NOMO-1 treated with dmso at 0.1 percent for 144 hours (cell line): ENCODE results near the gene MTF1.
"Not testable (repeated sequence)": the region's sequence is repeated elsewhere in the genome, so short reads cannot be mapped to it uniquely, and the experiment has no call there.

Source experiments
- DNase-seq: peaks from one replicate; lab custom pipeline; 2025; ENCODE audit not compliant: unreplicated experiment; lab: John Stamatoyannopoulos, UW

Gene MTF1

GRCh38 chr1:37794372-37795339 is 64.7 kb downstream of the MTF1 start:
- no peak for DNase-seq

- peak; percentile 40 for DNase-seq
These were observed 65.5 kb downstream of the MTF1 start, which contains the start of gene MANEAL for GRCh38 chr1:37793773-37794371. Gene MANEAL, plus strand, starts transcription at chr1:37793847. Its CDS starts 336 bp downstream, at chr1:37794183.

- DNase-seq, result no peak
These were observed 66.3 kb downstream of the MTF1 start for GRCh38 chr1:37792943-37793686.

DNA sequence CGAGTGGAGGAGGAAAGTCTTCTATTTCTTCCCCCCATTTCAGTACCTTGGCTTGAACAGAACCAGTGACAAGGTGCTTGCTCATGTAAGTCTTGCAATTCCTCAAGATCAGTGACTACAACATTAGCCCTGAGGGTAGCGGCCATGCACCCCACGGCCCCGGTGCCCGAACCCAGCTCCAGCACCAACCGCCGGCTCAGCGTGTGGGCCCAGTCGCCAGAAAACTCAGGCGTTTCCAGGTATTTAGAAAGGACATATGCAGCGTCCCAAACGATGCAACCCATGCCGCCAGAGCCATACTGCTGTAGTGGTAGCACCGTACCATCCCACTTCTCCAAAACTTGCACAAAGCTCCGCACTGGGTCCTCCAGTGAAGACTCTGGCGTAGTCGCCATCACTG is 76.9 kb downstream of the MTF1 start:
- no peak for DNase-seq

GRCh38 chr1:37778654-37779053 is 80.7 kb downstream of the MTF1 start:
- no peak for DNase-seq

DNA sequence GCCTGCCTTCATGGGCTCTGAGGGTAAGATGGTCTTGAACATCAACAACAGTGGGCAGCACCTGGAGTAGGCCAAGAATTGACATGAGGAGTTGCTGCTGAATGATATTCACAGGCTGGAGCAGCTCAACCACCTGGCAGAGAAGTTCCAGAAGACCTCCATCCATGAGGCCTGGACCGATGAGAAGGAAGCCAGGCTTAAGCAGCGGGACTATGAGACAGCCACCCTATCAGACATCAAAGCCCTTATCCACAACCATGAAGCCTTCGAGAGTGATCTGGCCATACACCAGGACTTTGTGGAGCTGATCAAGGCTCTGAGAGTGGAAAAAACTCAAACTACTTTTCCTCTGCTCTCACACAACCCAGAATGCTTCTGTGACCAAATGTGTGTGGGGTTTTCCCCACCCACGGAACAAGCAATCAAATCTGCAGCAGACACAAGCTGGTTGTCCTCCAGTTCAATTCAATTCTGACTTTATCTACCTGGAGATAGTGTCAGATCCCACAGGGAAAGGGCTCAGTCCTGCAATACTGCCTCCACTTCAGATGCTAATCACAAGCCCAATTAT is 82.4 kb downstream of the MTF1 start:
- DNase-seq, result no peak

DNA sequence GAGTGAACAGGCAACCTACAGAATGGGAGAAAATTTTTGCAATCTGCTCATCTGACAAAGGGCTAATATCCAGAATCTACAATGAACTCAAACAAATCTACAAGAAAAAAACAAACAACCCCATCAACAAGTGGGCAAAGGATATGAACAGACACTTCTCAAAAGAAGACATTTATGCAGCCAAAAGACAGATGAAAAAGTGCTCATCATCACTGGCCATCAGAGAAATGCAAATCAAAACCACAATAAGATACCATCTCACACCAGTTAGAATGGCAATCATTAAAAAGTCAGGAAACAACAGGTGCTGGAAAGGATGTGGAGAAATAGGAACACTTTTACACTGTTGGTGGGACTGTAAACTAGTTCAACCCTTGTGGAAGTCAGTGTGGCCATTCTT is 88.0 kb downstream of the MTF1 start:
- DNase-seq, result not testable (repeated sequence)

DNA sequence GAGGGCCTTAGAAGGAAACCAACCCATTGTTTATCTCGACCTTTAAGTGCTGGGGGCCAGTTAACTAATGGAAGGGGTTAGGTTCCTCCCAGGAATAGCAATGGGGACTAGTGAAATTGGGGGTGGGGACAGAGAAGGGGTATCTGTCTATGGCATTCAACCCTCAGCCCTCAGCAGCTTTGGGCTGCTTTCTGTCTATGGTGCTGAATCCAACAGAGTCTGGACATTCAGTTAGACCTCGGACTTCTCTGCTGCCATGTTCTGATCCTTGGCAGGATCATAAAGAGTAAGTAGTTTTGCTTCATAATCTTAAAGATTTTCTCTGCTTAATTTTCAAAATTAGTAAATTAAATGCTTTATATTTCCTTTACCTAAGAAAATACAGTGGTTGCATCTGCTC is 91.9 kb downstream of the MTF1 start:
- DNase-seq, result no peak

- no peak for DNase-seq
These were observed 93.3 kb downstream of the MTF1 start for GRCh38 chr1:37765916-37766664.

DNA sequence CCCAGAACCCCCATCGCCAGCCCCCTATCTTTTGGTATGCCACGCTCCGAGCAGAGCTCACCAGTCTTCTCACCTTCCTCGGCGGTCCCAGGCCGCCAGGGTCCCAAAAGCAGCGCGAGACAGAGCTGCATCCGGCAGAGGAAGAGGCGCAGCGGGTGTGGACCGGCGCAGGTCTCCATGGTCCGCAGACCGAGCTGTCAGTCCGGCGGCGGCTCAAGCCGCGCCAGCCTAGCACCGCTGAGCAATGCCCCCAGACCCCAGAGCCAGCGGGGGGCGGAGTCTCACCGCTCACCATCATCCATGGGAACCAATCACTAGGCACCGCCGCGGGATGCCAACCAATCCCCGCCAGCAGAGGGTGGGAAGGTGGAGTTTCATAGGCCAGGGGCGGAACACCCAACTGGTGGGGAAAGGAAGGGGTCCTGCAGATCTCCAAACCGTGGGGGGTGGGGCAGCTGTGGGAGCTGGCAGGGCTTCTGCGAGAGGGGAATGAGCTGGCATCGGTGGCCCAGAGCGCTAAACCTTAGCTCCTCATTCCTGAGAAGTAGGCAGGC is 94.4 kb downstream of the MTF1 start, which contains the start of gene EPHA10:
Gene EPHA10 (minus strand): TSS at position 233 of the 554 bp plus-strand sequence. CDS start 54 bp downstream, at position 179.
- DNase-seq, result no peak

DNA sequence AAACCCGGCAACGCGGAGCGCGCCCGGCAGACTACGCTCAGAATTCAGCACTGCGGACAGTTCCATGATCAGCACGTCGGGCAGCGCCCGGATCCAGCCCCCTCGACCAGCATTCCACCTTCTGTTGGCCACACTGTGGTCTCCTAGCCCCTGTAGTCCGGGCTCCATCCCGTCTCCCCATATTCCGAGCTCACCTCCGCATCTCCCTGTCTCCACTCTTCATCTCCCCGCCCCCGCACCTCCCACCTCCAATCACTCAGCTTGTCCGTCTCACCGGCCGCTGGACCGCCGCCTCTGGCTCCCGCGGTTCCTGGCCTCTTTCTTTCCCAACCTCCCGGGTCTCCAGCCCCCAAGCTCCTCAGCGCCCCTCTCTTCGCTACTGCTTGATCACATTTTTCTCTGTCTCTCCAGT is 95.0 kb downstream of the MTF1 start:
- DNase-seq, result no peak

GRCh38 chr1:37763791-37764413 is 95.5 kb downstream of the MTF1 start:
- no peak for DNase-seq

DNA sequence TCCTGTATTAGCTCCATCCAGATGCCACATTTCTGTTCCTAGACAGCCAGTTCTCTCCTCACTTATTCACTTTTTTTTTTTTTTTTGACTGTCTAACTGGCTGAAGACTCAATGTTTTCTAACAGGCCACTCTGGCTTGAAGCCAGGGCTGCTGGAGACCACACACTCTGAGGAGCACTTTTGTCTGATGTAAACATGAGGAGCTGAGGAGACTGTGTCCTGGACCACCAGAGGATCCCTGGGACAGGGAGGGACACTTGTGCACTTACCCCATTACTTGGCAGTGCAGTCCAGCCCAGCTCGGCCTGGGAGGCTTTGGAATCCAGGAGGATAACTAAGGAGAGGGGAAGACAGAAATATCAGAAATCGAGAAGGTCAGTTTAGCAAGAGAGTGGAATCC is 96.9 kb downstream of the MTF1 start:
- DNase-seq, result no peak

DNA sequence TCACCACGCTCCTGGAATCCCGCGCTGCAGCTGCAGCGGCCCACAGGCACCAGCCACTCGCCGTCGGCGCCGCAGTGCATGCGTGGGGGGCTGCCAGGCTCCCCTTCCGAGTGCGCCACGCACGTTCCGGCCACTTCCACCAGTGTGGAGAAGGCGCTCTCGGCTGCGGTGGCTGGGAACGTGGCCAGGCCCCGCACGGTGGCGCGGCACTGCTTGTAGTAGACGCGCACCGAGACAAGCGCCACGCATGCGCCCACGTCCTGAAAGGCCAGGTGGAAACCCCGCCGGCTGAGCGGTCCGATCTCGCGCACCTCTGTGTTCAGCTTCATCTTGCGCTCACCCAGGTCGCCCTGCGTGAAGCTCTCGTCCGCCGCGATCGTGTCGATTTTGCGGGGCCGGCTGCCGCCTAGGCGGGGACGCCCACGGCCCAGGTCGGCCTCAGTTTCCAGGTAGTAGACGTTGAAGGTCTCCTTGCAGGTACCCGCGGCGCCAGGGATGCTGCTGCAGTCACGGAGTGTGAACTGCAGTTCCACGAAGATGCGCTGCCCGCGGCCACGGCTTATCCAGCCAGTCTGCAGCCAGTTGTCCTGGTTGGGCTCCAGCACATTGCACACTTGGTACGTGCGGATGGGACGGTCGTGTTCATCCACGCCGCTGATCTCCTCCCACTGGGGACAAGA is 97.8 kb downstream of the MTF1 start:
- no peak for DNase-seq
